Thymus (tissue), 11 donors: ENCODE data around the gene LRRC28. TPM values are rescaled to one million over a fixed set of nuclear protein-coding genes. Genes with fewer than 3 reads are reported as not detected.
A peak's percentile ranks its signal among the peaks of the same experiment; 100 is the strongest.

Experiments
- DNase-seq, 9 donors: peaks; one replicate each; pipeline ENCODE4 v3.0.0-alpha.2; 2013; ENCODE audit warnings: low spot score in 9 of 9, low read depth in 6 of 9, missing footprints in 1 of 9
- H3K27ac ChIP-seq, 2 donors: one replicate each; pipeline ENCODE4 v1.5.1; 2013; ENCODE audit warnings: control low read depth in 1 of 2, low read depth in 1 of 2, low read length in 1 of 2, mild to moderate bottlenecking in 1 of 2, moderate library complexity in 1 of 2
- H3K27me3 ChIP-seq, 2 donors: one replicate each; pipeline ENCODE4 v1.5.1; 2013; ENCODE audit warnings: low read length in 1 of 2; ENCODE audit not compliant: control insufficient read depth in 2 of 2, insufficient read depth in 1 of 2
- H3K36me3 ChIP-seq, 2 donors: one replicate each; pipeline ENCODE4 v1.5.1; 2013; ENCODE audit warnings: low read length in 1 of 2, mild to moderate bottlenecking in 1 of 2, moderate library complexity in 1 of 2; ENCODE audit not compliant: control insufficient read depth in 2 of 2, insufficient read depth in 2 of 2
- H3K4me1 ChIP-seq, 2 donors: one replicate each; pipeline ENCODE4 v1.5.1; 2013; ENCODE audit warnings: low read length in 2 of 2; ENCODE audit not compliant: control insufficient read depth in 2 of 2, insufficient read depth in 2 of 2
- H3K4me3 ChIP-seq, 2 donors: one replicate each; pipeline ENCODE4 v1.5.1; 2013; ENCODE audit warnings: low read length in 2 of 2, control low read depth in 1 of 2, mild to moderate bottlenecking in 1 of 2
- H3K9me3 ChIP-seq, 2 donors: one replicate each; pipeline ENCODE4 v1.5.1; 2013; ENCODE audit warnings: low read length in 1 of 2, mild to moderate bottlenecking in 1 of 2; ENCODE audit not compliant: control insufficient read depth in 2 of 2, insufficient read depth in 1 of 2
- WGBS: extraction: QIAGEN DNeasy Blood & Tissue Kit; methylation state at CpG from one replicate; pipeline ENCODE4 v1.1.7; 2013; 5-methylcytosine and 5-hydroxymethylcytosine counted together
- polyA plus RNA-seq: library from polyadenylated mRNA; stranded (reverse); fragments of 200-250 nt; gene quantifications from one replicate; pipeline ENCODE4 v1.2.3, GENCODE V29; 2013
- total RNA-seq: library from RNA; stranded (reverse); fragments of 120-200 nt; gene quantifications from one replicate; pipeline ENCODE4 v1.2.4, GENCODE V29; 2013
- donor health status: healthy.

The LRRC28 gene
- total and polyA plus RNA-seq, 2 donors: 11.0 to 23.5 TPM

DNA sequence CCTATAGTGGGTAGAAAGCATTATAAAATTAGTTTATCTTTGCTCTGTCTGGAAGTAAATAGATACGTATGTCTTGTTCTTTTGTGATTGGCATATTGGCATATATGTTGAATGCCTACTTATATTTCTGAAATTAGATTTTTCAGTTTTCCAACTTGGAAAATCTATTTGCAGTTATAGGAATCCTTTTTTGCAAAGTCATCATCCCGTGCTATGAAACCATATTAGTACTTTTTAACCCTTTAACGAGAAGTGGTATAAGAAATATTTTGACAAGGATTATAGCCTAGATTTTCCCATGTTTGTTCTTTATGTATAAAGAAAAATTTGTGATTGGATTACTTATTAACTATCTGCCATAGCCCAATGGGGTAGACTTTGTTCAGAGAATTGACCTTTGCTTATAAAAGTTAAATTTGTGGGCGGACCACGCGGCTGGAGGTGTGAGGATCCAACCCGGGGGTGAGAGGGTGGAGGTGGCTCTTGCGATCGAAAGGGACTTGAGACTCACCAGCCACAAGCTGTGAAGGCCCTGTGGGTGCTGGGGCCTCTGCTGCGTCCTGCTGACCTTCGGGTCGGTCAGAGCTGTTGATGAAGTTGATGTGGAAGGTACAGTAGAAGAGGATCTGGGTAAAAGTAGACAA is 5.9 kb downstream of the LRRC28 start:
- no peak for DNase-seq
- H3K27ac ChIP-seq: no peak overlapping the region
- no peaks in the 10 kb centered on the region for H3K9me3 ChIP-seq
- 94% methylated on average over 12 of the region's 12 CpGs for WGBS
- H3K27me3 ChIP-seq: no peaks in the 10 kb centered on the region
- H3K36me3 ChIP-seq: no peaks in the 10 kb centered on the region
- H3K4me3 ChIP-seq: no peak overlapping the region
- peaks cover 7 to 11% of the 10 kb centered on the region in 2 donors for H3K4me1 ChIP-seq

DNA sequence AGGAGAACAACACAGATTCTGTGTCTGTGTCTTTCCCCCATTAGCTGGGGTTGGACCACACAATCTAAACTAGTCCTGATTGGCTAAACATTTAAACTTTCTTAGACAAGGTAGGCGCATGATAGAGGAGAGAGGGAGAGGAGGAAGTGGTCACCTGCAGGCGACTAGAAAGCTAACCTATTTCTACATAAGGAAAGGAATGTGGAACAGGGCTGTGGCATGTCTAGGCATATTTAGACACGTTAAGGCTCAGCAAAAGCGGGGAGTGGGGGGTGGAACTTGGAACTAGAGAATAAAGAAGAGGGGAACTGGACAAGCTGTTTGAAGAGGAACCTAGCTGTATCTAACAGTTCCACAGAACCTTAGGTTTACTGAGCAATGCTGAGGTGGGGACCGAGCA is 12.8 kb downstream of the LRRC28 start:
- Histone ChIP-seq H3K36me3 (no peaks in the 10 kb centered on the region), H3K9me3 (no peaks in the 10 kb centered on the region), H3K4me1 (peaks cover 0 to 4% of the 10 kb centered on the region in 2 donors), H3K27ac (peak overlapping the region in 1 of 2 donors; percentile 36), H3K27me3 (no peaks in the 10 kb centered on the region), H3K4me3 (no peak overlapping the region)
- WGBS: 84% methylated on average over 5 of the region's 5 CpGs
- no peak for DNase-seq

DNA sequence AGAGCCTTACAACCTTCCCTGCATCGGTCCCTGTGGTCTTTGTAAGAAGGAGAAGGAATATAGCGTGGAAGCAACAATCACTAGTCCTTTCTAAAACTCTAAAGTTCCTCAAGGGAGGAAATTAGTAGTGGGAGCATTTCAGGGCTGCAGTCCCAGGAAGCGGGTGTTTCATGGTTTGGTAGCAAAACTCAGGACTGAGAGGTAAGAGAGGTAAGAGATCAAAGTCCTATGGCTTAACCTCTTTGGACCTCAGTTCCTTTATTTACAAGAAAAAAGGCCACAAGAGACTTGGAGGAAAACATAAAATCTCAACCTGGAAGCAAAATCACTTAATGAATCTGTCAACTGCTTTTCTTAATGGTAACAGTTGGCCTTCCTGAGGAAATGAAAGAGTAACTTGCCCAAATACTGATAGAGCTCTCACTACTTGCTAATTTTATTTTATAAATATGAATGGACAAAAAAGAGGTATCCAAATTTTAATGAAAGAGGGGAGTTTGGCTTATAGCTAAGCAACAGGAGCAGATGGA is 14.3 kb downstream of the LRRC28 start:
- H3K9me3 ChIP-seq: no peaks in the 10 kb centered on the region
- 97% methylated on average over 3 of the region's 3 CpGs for WGBS

DNA sequence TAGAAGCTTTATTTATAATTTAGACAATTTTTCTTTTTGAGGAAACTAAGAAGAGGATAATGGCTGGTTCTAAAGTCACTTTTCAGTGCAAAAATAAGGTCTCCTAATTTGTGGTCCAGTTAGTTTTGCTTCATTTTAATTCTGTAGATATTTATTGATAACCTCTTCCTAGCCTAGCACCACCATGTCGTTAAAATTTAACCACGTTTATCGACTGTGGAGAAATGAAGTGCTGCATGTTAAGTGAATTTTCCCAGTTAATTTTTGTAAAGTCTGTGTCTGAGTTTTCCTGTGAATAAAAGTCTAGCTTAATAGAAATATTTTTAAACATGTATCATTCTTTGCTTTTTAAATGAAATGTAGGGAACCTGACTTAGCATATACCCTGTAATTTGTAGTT is 16.7 kb downstream of the LRRC28 start:
- no peaks in the 10 kb centered on the region for H3K27me3 ChIP-seq
- no peak overlapping the region for H3K4me3 ChIP-seq
- WGBS: 95% methylated on average over 3 of the region's 3 CpGs
- no peaks in the 10 kb centered on the region for H3K36me3 ChIP-seq
- H3K4me1 ChIP-seq: peaks cover 0 to 4% of the 10 kb centered on the region in 2 donors
- no peak overlapping the region for H3K27ac ChIP-seq
- no peak for DNase-seq
- no peaks in the 10 kb centered on the region for H3K9me3 ChIP-seq

More for the DNA sequence above, 14.3 kb downstream of the LRRC28 start:
- no peak for DNase-seq
- Histone ChIP-seq H3K4me1 (peaks cover 0 to 4% of the 10 kb centered on the region in 2 donors), H3K4me3 (no peak overlapping the region), H3K27ac (no peak overlapping the region), H3K27me3 (no peaks in the 10 kb centered on the region), H3K36me3 (no peaks in the 10 kb centered on the region)

DNA sequence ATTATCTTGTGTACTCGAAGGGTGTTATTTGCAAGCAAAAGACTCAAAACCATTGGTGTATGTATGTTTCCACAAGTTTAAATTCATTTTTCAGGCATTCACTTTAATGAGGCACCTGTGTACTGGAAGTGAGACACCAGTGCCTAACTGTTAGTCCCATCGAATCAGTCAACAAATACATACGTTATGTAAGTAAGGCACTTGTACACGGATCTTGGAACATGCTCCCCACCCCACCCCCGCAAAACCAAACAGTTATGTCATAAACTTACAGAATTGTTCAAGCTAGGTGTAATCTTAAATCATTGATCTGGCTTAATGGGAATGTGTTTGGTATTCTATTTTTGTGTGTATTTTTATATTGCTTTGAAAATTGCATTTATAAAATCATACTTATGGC is 17.1 kb downstream of the LRRC28 start:
- H3K4me1 ChIP-seq: peaks cover 0 to 4% of the 10 kb centered on the region in 2 donors
- 97% methylated on average over 5 of the region's 5 CpGs for WGBS
- no peak for DNase-seq
- H3K9me3 ChIP-seq: no peaks in the 10 kb centered on the region
- H3K4me3 ChIP-seq: no peak overlapping the region
- H3K27me3 ChIP-seq: no peaks in the 10 kb centered on the region
- no peak overlapping the region for H3K27ac ChIP-seq
- H3K36me3 ChIP-seq: no peaks in the 10 kb centered on the region

GRCh38 chr15:99273801-99274200 is 22.5 kb downstream of the LRRC28 start:
- no peak for DNase-seq
- Histone ChIP-seq H3K36me3 (no peaks in the 10 kb centered on the region), H3K27ac (no peak overlapping the region), H3K27me3 (no peaks in the 10 kb centered on the region), H3K9me3 (no peaks in the 10 kb centered on the region), H3K4me1 (peaks cover 2 to 15% of the 10 kb centered on the region in 2 donors), H3K4me3 (no peak overlapping the region)
- 96% methylated on average over 3 of the region's 3 CpGs for WGBS

GRCh38 chr15:99275061-99275460 is 23.8 kb downstream of the LRRC28 start:
- Histone ChIP-seq H3K4me1 (peaks cover 9 to 22% of the 10 kb centered on the region in 2 donors), H3K9me3 (no peaks in the 10 kb centered on the region), H3K27me3 (no peaks in the 10 kb centered on the region), H3K36me3 (no peaks in the 10 kb centered on the region), H3K27ac (no peak overlapping the region), H3K4me3 (no peak overlapping the region)
- DNase-seq: no peak
- WGBS: 97% methylated on average over 2 of the region's 2 CpGs

DNA sequence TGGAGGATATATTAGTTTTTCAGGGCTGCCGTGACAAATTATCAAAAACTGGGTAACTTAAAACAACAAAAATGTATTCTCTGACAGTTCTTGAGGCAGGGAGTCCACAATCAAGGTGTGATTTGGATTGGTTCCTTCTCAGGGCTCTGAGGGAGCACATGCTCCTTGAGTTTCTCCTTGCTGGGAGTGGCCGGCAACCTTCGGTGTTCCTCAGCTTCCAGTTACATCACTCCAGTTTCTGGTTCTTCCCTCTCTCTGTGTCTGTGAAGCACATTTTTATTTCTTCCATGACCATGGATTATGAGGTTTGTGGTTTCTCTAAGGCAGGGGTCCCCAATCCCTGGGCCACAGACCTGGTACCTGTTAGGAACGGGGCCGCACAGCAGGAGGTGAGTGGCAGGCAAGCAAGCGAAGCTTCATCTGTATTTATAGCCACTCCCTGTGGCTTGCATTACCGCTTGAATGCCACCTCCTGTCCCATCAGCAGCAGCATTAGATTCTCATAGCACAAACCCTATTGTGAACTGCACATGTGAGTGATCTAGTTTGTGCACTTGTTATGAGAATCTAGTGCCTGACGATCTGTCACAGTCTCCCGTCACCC is 24.3 kb downstream of the LRRC28 start:
- Histone ChIP-seq H3K9me3 (no peaks in the 10 kb centered on the region), H3K4me3 (no peak overlapping the region), H3K36me3 (no peaks in the 10 kb centered on the region), H3K4me1 (peaks cover 12 to 22% of the 10 kb centered on the region in 2 donors), H3K27ac (no peak overlapping the region), H3K27me3 (no peaks in the 10 kb centered on the region)
- DNase-seq: peak in 1 of 9 donors; percentile 49
- 38% methylated on average over 9 of the region's 9 CpGs for WGBS

DNA sequence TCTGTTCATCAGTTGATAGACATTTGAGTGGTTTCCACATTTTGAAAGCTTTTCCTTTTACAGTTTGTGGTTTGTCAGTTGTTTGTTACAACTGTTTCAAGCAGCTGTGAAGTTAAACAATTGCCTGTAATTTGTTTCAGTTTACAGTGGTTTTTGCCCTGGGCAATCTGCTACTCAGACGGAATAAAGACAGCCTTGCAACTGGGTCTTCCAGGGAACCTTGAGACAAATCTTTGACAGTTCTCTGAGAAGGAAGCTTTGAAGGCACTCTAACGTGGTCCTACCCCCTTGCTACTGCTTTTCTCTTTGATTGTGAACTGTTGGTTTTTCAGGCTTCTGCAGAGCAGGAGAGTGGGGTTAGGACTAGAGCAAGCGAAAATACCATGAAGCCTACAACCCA is 28.0 kb downstream of the LRRC28 start:
- Histone ChIP-seq H3K27me3 (no peaks in the 10 kb centered on the region), H3K36me3 (no peaks in the 10 kb centered on the region)

More for the DNA sequence above, 28.0 kb downstream of the LRRC28 start:
- 9% methylated on average over 3 of the region's 3 CpGs for WGBS
- H3K27ac ChIP-seq: peak overlapping the region; percentile 68 to 83
- no peaks in the 10 kb centered on the region for H3K9me3 ChIP-seq
- peak in 6 of 9 donors; percentile 48 to 78 (median 54) for DNase-seq
- peaks cover 21 to 31% of the 10 kb centered on the region in 2 donors for H3K4me1 ChIP-seq
- no peak overlapping the region for H3K4me3 ChIP-seq
